Endothelial cell of umbilical vein (primary cell): ENCODE data around the gene TNIK. TPM values are rescaled to one million over a fixed set of nuclear protein-coding genes. Genes with fewer than 3 reads are reported as not detected.

Experiments
- BruUV-seq: library from RNA; stranded (reverse); fragments of 400-500 nt; replicated peaks from 2 replicates; lab custom pipeline; 2021; lab: Mats Ljungman, UMichigan
- CTCF ChIA-PET: fragments of 300-600, 350-600 bp; sonication (Branson Sonifier 250); formaldehyde crosslinking; loops from one replicate; lab custom pipeline; 2021; ENCODE audit warnings: antibody characterized with exemption, inconsistent platforms; lab: Charles Lee
- POLR2A ChIA-PET: fragments of 300-600, 350-600 bp; sonication (Branson Sonifier 250); formaldehyde crosslinking; loops from one replicate; lab custom pipeline; 2021; ENCODE audit warnings: antibody characterized with exemption, inconsistent platforms; lab: Charles Lee
- DNase-seq: peaks from one replicate; pipeline ENCODE4 v3.0.0-alpha.2; 2011; ENCODE audit warnings: low read depth, low spot score
- FAIRE-seq: peaks from 2 replicates; lab custom pipeline; 2011; peaks lifted over from hg19 to GRCh38; lab: Jason Lieb, UNC
- H2AFZ ChIP-seq: 2 replicates; pipeline ENCODE4 v1.6.0; 2012; ENCODE audit warnings: low read depth, low read length, control low read depth, inconsistent platforms
- H3K27ac ChIP-seq: 2 replicates; pipeline ENCODE4 v1.5.1; 2011; ENCODE audit warnings: low read depth, mild to moderate bottlenecking, control low read depth, low read length, moderate library complexity; ENCODE audit not compliant: insufficient read depth
- H3K27me3 ChIP-seq, 2 experiments: 2 replicates each; pipeline versions ENCODE4 v1.6.0 to v1.6.1; 2011; ENCODE audit warnings: low read length in 2 of 2, mixed read lengths in 1 of 2; ENCODE audit not compliant: control insufficient read depth in 2 of 2, insufficient read depth in 2 of 2
- H3K36me3 ChIP-seq, 2 experiments: 2 replicates in 1 of 2; 3 replicates in 1 of 2; pipeline ENCODE4 v1.5.1; 2011; ENCODE audit warnings: low read length in 2 of 2, mild to moderate bottlenecking in 1 of 2, moderate library complexity in 1 of 2; ENCODE audit not compliant: control insufficient read depth in 2 of 2, insufficient read depth in 2 of 2; ENCODE audit errors: extremely low read depth in 1 of 2
- H3K4me1 ChIP-seq: 3 replicates; pipeline ENCODE4 v1.5.1; 2011; ENCODE audit warnings: mild to moderate bottlenecking, low read length; ENCODE audit not compliant: control insufficient read depth, insufficient read depth; ENCODE audit errors: extremely low read depth
- H3K4me2 ChIP-seq: 2 replicates; pipeline ENCODE4 v1.6.1; 2011; ENCODE audit warnings: low read length, control low read depth, mixed read lengths; ENCODE audit not compliant: insufficient read depth
- H3K4me3 ChIP-seq, 3 experiments: fragments of 200-600 bp in 1 of 3; sonication (generic), shearing (Covaris generic) in 1 of 3; replicated peaks in 1 of 3; 2 replicates each; pipeline ENCODE4 v1.5.1; 2011 to 2016; ENCODE audit warnings: control low read depth in 3 of 3, low read length in 3 of 3, mild to moderate bottlenecking in 2 of 3, inconsistent platforms in 1 of 3, low read depth in 1 of 3, moderate library complexity in 1 of 3; ENCODE audit not compliant: insufficient read depth in 1 of 3
- H3K79me2 ChIP-seq: 2 replicates; pipeline ENCODE4 v1.6.0; 2012; ENCODE audit warnings: low read length, inconsistent platforms; ENCODE audit not compliant: control insufficient read depth, insufficient read depth
- H3K9ac ChIP-seq: replicated peaks from 2 replicates; pipeline ENCODE3; 2011; ENCODE audit warnings: low read length, control low read depth; ENCODE audit not compliant: insufficient read depth; ENCODE audit errors: extremely low read depth
- H3K9me1 ChIP-seq: replicated peaks from 3 replicates; pipeline ENCODE4 v1.6.0; 2011; ENCODE audit warnings: mild to moderate bottlenecking, low read length; ENCODE audit not compliant: control insufficient read depth, insufficient read depth; ENCODE audit errors: extremely low read depth
- H3K9me3 ChIP-seq: replicated peaks from 2 replicates; pipeline ENCODE4 v1.5.1; 2012; ENCODE audit warnings: low read length, inconsistent platforms; ENCODE audit not compliant: control insufficient read depth, insufficient read depth
- H4K20me1 ChIP-seq: replicated peaks from 2 replicates; pipeline ENCODE3; 2011; ENCODE audit warnings: mild to moderate bottlenecking, low read length; ENCODE audit not compliant: control insufficient read depth, insufficient read depth; ENCODE audit errors: extremely low read depth
- EZH2 ChIP-seq: IDR thresholded peaks from 2 replicates; pipeline ENCODE4 v1.6.1; 2012; ENCODE audit warnings: borderline replicate concordance, low read depth, mild to moderate bottlenecking, moderate library complexity, low read length, inconsistent platforms; ENCODE audit not compliant: severe bottlenecking
- FOS ChIP-seq: IDR thresholded peaks from 2 replicates; pipeline ENCODE4 v1.6.1; 2011; ENCODE audit warnings: mild to moderate bottlenecking, low read length, moderate library complexity, borderline replicate concordance; ENCODE audit not compliant: insufficient read depth
- GATA2 ChIP-seq: IDR thresholded peaks from 2 replicates; pipeline ENCODE4 v1.7.0; 2011; ENCODE audit warnings: low read depth, mild to moderate bottlenecking, moderate library complexity, mixed read lengths, low read length; ENCODE audit not compliant: insufficient read length, insufficient read depth
- JUN ChIP-seq: IDR thresholded peaks from 2 replicates; pipeline ENCODE4 v1.6.1; 2011; ENCODE audit warnings: borderline replicate concordance, low read depth; ENCODE audit not compliant: insufficient read length, insufficient read depth
- MAX ChIP-seq: IDR thresholded peaks from 2 replicates; pipeline ENCODE4 v1.6.1; 2011; ENCODE audit not compliant: insufficient read depth, insufficient read length
- MYC ChIP-seq: IDR thresholded peaks from one replicate; pipeline ENCODE4 v1.6.1; 2011; ENCODE audit warnings: mild to moderate bottlenecking, low read depth, low read length
- POLR2A ChIP-seq: IDR thresholded peaks from 2 replicates; pipeline ENCODE4 v1.6.1; 2012; ENCODE audit warnings: low read depth, mild to moderate bottlenecking, control low read depth, low read length
- POLR2AphosphoS5 ChIP-seq: IDR thresholded peaks from 2 replicates; pipeline ENCODE4 v1.6.1; 2012; ENCODE audit warnings: low read depth, mild to moderate bottlenecking, control low read depth, low read length, moderate library complexity; ENCODE audit not compliant: insufficient read depth
- dilution Hi-C: fragments of 300-500 bp; cut with MboI; formaldehyde crosslinking; loops from one replicate; pipeline ENCODE4 v1.15.0; 2019; ENCODE audit warnings: low sequenced_read_pairs; ENCODE audit not compliant: extremely low pct_ligation_motif_present
- intact Hi-C: fragments of 100-400 bp; cut with micrococcal nuclease; formaldehyde crosslinking; loops from one replicate; pipeline ENCODE4 v1.10.0; 2022
- polyA plus RNA-seq, 4 experiments: library from polyadenylated mRNA; depleted of rRNA in 3 of 4; stranded (reverse) in 3 of 4; unstranded in 1 of 4; fragments of >200 nt; gene quantifications; 2 replicates each; pipeline versions ENCODE4 v1.2.1 to v1.2.3, GENCODE V29; 2011 to 2012; ENCODE audit warnings: missing spikeins in 1 of 4
- total RNA-seq: library from RNA; stranded (reverse); gene quantifications from 2 replicates; pipeline ENCODE4 v1.2.3, GENCODE V29; 2021
- TF ChIP-seq, protein P1 (sequence below), 2 donors: IDR thresholded peaks; 1 replicate in 1 of 2; 2 replicates in 1 of 2; pipeline ENCODE4 v1.5.1; 2011; ENCODE audit warnings: low read length in 2 of 2, mild to moderate bottlenecking in 2 of 2, moderate library complexity in 2 of 2, control low read depth in 1 of 2, inconsistent platforms in 1 of 2, low read depth in 1 of 2; ENCODE audit not compliant: insufficient read depth in 1 of 2; ENCODE audit errors: extremely low read depth in 1 of 2

The TNIK gene
- total and polyA plus RNA-seq, 2 donors (not counting 3 experiments of a cell fraction or from before 2014, with no cell fraction given), result 10.9 to 39.7 TPM

- Histone ChIP-seq H2AFZ (no peak overlapping the region), H3K27me3 (no peaks in the 10 kb centered on the region), H3K9me3 (no peaks in the 10 kb centered on the region), H3K9ac (no peak overlapping the region), H3K4me1 (no peaks in the 10 kb centered on the region), H3K36me3 (peaks cover 13 to 21% of the 10 kb centered on the region in 2 experiments), H3K9me1 (no peaks in the 10 kb centered on the region), H3K27ac (no peak overlapping the region), H3K4me2 (no peak overlapping the region), H3K79me2 (no peaks in the 10 kb centered on the region), H3K4me3 (no peak overlapping the region), H4K20me1 (no peaks in the 10 kb centered on the region)
- POLR2A ChIA-PET, result no interaction called here
- DNase-seq, result no peak
- dilution Hi-C loops (no loop called here), intact Hi-C loops (no loop called here)
- no TSS peak for BruUV-seq
- CTCF ChIA-PET, result no interaction called here
- no peak for FAIRE-seq
- TF ChIP-seq POLR2AphosphoS5 (no peak), EZH2 (no peak), MAX (no peak), JUN (no peak), FOS (no peak), GATA2 (no peak), POLR2A (no peak), MYC (no peak)
- TF ChIP-seq, protein P1, sequence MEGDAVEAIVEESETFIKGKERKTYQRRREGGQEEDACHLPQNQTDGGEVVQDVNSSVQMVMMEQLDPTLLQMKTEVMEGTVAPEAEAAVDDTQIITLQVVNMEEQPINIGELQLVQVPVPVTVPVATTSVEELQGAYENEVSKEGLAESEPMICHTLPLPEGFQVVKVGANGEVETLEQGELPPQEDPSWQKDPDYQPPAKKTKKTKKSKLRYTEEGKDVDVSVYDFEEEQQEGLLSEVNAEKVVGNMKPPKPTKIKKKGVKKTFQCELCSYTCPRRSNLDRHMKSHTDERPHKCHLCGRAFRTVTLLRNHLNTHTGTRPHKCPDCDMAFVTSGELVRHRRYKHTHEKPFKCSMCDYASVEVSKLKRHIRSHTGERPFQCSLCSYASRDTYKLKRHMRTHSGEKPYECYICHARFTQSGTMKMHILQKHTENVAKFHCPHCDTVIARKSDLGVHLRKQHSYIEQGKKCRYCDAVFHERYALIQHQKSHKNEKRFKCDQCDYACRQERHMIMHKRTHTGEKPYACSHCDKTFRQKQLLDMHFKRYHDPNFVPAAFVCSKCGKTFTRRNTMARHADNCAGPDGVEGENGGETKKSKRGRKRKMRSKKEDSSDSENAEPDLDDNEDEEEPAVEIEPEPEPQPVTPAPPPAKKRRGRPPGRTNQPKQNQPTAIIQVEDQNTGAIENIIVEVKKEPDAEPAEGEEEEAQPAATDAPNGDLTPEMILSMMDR (IDR thresholded peaks at IDR 0.05; ENCODE audit: extremely low read depth in 1 of 2, insufficient read depth in 1 of 2, low read depth in 1 of 2, low read length in 2 of 2), result no peak
Observed at GRCh38 chr3:171159024-171159821, 301.0 kb downstream of the TNIK start.
